Ecto neural progenitor cell (in vitro differentiated cells): ENCODE data around the gene CD53.

ENCODE experiments used
- DNase-seq: peaks from one replicate; pipeline ENCODE4 v3.0.0-alpha.2; 2018; ENCODE audit warnings: low spot score

CD53 gene

DNA sequence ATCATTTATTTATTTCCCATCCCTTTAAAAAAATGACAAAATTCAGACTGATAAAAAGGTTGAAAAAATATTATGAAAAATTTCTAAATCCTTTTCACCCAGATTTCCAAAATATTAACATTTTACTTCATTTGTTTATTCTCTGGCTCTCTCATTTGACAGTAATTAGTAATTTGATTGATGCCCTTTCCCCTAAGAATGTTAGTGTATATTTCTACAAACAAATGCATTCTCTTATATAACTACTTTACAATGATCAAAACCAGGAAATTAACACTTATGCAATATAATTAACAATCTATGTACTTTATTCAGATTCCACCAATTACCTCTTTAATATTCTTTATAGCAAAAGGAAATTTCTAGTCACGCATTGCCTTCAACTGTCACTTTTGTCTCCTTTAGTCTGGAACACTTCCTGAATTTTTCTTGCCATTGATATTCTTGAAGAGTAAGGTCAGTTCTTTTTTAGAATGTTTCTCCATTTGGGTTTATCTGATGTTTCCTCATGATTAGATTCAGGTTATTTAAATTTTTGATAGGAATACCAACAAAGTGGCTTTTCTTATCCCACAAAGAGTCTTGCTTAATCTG lies 3.9 kb downstream of the CD53 start:
- DNase-seq, result no peak

DNA sequence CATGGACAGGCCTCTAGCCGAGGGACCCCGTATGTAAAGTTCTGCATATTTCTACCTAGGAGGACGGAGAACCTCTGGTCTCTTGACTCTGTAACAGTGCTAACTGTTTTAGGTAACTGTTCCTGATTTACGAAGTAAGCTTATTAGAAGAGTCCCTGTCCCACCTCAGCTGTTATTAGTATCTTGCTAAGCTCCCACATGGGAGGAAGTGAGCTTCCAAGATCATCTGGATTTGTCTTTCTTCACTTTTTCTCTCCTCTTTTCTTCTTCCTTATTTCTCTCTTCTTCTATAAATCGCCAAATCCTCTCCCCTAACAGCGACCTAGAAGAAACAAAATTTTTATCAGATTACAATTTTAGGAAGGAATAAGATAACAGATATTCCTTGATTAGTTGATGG lies 4.4 kb downstream of the CD53 start:
- DNase-seq, result no peak

GRCh38 chr1:110877776-110878175 lies 4.8 kb downstream of the CD53 start:
- no peak for DNase-seq

DNA sequence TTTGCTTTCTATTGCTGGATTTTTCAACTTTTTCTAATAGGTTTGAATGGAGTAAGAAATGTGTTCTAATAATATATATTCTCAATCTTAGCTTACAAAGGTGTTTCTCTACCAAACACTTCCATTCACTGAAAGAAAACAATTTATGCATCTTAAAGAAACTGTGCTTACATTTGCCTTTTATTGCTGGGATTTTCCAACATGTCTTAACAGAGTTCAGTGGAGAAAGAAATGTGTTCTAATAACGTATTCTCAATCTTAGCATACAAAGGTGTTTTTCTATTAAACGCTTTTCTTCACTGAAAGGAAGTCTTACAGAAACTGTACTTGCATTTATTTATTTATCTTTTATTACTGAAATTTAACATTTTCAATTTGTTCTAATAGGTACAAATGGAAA lies 5.6 kb downstream of the CD53 start:
- no peak for DNase-seq

GRCh38 chr1:110878993-110879392 lies 6.0 kb downstream of the CD53 start:
- DNase-seq, result no peak

GRCh38 chr1:110879758-110880606 lies 7.0 kb downstream of the CD53 start:
- no peak for DNase-seq

- DNase-seq, result no peak
These were observed 7.9 kb downstream of the CD53 start for GRCh38 chr1:110880708-110881374.

- no peak for DNase-seq
These were observed 15.1 kb downstream of the CD53 start for GRCh38 chr1:110888049-110888448.

- DNase-seq, result no peak
These were observed 15.7 kb downstream of the CD53 start for GRCh38 chr1:110888641-110889040.

DNA sequence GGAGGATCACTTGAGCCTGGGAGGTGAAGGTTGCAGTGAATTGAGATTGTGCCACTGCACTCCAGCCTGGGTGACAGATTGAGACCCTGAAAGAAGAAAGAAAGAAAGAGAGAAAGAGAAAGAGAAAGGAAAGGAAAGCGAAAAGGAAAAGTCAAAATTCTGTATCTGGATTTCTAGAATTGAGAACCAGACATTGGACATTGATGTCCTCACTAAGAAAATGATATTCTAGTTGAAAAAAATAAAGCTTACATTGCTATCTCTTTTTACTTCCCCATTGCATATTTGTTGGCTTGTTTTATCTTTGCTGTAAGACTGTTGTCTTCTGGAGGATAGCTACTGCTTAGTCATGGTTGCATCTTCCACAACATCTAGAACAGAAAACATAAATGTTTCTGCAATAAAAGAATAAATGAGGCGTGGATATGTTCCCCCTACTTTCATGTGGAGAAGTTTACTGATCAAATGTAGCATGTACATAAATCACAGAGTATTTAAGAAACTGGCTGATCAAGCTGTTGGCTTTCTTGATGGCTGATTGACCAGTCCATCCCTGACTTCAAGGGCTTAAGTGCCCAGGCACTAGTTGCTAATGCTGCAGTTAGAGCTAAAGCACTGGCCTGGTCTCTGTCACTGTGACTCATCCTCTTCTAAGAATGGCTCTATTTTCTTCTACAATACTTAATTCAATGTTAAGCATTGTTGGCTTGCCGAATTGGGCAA lies 17.7 kb downstream of the CD53 start:
- no peak for DNase-seq

DNA sequence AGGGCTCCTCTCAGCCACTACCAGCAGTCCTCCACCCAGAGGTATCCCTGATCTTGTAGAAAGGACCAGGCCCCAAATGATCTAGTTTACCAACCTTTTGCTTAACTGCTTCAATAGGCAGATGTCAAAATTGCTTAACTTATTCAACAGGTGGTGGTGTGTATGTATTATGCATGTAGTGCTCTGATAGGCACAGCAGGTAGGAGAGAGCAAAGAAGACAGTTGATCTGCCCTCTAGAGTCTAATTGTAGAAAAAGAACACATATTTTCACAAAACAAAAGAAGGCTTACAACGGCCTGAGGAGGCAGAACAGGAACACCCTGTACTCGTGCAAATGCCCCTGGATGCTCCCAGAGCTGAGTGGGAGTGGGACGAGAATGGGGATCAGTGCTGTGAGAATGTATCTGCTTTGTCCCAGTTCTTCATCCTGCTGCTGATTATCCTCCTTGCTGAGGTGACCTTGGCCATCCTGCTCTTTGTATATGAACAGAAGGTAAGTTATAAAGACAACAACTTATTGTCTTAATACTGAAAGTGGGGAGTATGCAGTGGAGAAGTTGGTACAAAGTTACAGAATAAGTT lies 21.1 kb downstream of the CD53 start:
- no peak for DNase-seq

- no peak for DNase-seq
These were observed 23.1 kb downstream of the CD53 start for GRCh38 chr1:110896090-110896489.

DNA sequence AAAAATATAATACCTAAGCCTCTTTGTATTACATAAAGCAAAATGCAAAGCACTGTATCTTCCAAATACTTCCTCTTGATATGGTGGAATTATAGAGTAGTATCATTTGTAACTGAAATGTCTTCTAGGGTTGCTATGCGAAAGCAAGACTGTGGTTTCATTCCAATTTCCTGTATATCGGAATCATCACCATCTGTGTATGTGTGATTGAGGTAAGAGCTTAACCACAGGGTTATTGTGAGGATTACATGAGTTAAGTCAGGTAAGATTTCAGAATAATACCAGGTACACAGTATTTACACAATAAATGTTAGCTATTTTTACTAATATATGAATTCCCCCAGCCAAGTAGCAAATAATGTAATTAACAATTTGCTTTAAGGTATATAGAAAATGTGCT lies 24.7 kb downstream of the CD53 start:
- DNase-seq, result no peak

GRCh38 chr1:110898734-110899457 lies 25.9 kb downstream of the CD53 start:
- no peak for DNase-seq

DNA sequence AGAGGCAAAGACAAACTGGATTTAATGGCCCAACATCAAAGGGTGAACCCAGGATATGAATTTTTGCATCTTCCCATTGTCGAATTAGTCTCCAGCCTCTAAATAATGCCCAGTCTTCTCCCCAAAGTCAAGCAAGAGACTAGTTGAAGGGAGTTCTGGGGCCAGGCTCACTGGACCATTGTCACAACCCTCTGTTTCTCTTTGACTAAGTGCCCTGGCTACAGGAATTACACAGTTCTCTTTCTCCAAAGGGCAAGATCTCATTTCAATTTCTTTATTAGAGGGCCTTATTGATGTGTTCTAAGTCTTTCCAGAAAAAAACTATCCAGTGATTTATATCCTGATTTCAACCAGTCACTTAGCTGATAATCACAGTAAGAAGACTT lies 26.5 kb downstream of the CD53 start:
- no peak for DNase-seq

DNA sequence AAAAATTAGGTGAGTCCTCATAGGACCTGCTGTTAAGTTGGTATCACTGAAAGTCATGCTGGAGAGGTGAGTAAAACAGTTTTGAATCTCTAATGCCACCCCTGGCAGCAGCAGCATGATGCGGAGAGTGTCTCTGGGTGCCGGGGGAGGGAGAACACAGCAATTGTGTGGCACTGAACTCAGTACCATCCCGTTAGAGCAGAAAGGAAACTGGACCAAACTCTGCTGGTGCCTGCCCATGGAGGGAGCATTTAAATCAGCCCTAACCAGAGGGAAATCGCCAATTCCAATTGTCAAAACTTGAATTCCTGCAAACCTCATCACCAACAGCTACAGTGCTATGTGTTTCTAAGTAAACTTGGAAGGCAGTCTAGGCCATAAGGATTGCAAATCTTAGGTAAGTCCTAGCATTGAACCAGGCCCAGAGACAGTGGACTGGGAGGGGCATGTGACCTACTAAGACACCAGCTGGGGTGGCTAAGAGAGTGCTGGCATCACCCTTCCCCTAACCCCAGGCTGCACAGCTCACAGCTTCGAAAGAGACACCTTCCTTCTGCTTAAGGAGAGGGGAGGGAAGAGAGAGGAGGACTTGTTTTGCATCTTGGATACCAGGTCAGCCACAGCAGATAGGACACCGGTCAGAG lies 30.0 kb downstream of the CD53 start:
- no peak for DNase-seq

DNA sequence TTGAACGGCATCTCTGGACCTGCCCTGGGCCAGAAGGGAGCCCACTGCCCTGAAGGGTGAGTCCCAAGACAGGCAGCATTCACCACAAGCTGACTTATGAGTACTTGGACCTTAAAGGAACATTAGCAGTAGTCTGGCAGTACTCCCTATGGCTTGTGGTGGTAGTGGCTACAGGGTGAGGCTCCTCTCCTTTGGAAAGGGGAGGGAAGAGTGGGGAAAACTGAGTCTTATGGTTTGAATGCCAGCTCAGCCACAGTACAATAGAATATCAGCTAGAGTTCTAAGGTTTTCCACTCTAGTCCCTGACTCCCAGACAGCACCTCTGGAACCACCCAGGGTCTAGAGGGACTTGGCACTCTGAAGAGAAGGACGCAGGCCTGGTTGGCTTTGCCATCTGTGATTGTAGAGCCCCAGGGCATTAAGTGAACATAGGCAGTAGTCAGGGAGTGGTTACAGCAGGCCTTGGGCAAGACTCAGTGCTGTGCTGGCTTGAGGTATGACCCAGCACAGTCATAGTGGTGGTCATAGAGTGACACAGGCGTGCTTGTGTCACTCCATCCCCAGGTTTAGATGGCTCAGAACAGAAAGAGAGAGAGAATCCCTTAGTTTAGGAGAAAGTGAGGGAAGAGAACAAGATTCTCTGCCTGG lies 31.0 kb downstream of the CD53 start:
- no peak for DNase-seq

- DNase-seq, result no peak
These were observed 39.8 kb downstream of the CD53 start for GRCh38 chr1:110912784-110913183.

GRCh38 chr1:110914676-110915075 lies 41.7 kb downstream of the CD53 start:
- no peak for DNase-seq

DNA sequence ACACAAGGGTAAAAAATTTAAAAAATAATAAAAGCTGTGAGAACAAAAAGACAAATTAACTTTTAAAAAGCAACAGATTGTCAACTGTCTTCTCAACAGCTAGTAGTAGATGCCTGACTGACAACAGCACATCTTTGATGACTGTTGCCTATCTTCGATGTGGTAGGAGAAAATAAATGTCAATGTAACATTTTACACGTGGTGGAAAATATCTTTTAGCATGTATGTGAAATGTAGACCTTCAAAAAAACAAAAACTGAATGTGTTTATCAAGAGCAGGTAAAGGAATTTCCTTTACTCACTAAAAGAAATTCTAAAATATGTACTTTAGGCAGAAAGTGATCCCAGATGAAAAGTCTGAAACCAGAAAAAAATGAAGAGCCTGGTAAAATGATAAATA lies 42.9 kb downstream of the CD53 start:
- no peak for DNase-seq

DNA sequence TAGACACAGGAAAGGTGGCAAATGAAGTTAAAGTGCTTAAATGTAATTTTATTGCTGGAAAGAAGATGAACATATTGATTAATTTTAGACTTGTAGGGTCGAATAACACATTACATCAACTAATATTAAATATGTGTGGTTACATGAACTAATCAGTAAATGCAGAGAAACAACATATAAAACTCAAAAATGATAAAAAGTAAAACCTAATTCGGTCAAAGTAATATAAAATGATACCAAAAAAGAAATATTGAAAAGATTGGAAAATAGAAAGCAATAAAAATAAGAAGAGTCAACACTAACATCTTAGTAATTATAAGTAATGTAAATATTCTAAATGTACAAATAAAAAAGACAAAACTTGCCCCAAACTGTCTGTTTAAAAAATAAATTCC lies 43.3 kb downstream of the CD53 start:
- no peak for DNase-seq
